ENCODE data around the gene IFNA16. TPM values are rescaled to one million over a fixed set of nuclear protein-coding genes. Genes with fewer than 3 reads are reported as not detected.
"Not testable (repeated sequence)": the region's sequence is repeated elsewhere in the genome, so short reads cannot be mapped to it uniquely, and the experiment has no call there.

The IFNA16 gene
- total RNA-seq (ENCODE audit: low replicate concordance): not detected in 2 replicates
- long read RNA-seq: 0 reads

DNA sequence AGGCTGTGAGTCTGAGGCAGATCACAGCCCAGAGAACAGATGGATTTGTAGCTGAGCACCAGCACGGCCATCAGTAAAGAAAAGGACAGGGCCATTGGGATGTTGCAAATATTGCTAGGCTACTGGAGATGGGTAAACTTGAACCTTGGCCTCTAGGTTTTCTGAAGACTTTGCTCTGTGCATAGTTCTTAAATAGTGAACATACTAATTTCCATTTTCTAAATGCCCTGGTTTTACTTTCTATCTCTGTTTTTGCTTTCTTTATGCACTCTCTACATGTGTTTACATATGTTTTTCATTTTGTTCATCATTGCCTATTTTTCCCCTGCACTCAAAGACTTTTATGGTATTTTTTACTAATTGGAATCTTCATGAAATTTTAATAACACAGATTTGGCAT is at the start of gene IFNA16:
TSS of gene IFNA16 (minus strand) at position 101 of the 400 bp plus-strand sequence. CDS start at position 95, 6 bp downstream.
- not testable (repeated sequence) for H3K9me3 Mint-ChIP-seq; H3K27ac Mint-ChIP-seq; H3K4me3 Mint-ChIP-seq; H3K36me3 Mint-ChIP-seq; H3K4me1 Mint-ChIP-seq (ENCODE audit: unreplicated experiment); DNase-seq (ENCODE audit: extremely low spot score, unreplicated experiment)
- H3K27me3 Mint-ChIP-seq: peaks cover 14% of the 10 kb centered on the region

DNA sequence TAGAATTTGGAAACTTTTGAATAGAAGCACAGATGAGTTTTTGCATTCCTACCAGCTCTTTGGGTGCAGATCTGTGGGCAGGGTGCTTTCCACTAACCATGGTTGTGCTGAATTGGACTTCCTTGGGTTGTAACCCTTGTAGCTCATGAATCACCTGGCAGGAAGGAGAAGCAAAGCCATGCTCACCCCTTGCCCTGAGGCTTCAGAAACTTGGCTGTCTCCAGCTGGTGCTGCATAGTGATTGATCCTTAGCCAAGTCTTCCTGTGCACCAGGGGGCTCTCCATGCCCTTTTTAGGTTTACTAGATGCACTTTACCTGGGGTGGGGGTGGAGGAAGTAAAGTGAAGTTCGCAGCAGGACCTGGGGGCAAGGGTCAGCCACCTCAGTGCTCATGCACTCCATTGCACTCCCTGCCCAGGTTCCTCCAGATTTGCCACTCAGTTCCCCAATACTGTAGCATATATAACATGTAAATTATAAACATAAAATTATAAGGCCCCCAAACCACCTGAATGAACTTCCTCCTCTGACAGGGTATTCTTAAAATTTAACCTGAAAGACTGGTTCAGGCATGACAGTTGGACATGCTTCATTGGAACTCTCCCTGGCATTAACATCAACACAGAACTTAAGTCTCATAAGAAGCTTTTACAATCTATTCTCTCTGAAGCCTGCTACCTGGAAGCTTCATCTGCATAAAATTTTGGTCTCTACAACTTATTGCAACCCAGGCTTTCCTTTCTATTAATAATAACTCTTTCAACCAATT is 48.5 kb upstream of the IFNA16 start:
- TF ChIP-seq, protein P1, sequence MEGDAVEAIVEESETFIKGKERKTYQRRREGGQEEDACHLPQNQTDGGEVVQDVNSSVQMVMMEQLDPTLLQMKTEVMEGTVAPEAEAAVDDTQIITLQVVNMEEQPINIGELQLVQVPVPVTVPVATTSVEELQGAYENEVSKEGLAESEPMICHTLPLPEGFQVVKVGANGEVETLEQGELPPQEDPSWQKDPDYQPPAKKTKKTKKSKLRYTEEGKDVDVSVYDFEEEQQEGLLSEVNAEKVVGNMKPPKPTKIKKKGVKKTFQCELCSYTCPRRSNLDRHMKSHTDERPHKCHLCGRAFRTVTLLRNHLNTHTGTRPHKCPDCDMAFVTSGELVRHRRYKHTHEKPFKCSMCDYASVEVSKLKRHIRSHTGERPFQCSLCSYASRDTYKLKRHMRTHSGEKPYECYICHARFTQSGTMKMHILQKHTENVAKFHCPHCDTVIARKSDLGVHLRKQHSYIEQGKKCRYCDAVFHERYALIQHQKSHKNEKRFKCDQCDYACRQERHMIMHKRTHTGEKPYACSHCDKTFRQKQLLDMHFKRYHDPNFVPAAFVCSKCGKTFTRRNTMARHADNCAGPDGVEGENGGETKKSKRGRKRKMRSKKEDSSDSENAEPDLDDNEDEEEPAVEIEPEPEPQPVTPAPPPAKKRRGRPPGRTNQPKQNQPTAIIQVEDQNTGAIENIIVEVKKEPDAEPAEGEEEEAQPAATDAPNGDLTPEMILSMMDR (conservative IDR thresholded peaks at IDR 0.05): no peak
- Mint-ChIP-seq H3K4me1 (ENCODE audit: unreplicated experiment) (no peaks in the 10 kb centered on the region), H3K4me3 (no peak overlapping the region), H3K9me3 (no peaks in the 10 kb centered on the region), H3K36me3 (no peaks in the 10 kb centered on the region), H3K27ac (no peak overlapping the region), H3K27me3 (peaks cover 43% of the 10 kb centered on the region)
- no peak for DNase-seq (ENCODE audit: extremely low spot score, unreplicated experiment)

DNA sequence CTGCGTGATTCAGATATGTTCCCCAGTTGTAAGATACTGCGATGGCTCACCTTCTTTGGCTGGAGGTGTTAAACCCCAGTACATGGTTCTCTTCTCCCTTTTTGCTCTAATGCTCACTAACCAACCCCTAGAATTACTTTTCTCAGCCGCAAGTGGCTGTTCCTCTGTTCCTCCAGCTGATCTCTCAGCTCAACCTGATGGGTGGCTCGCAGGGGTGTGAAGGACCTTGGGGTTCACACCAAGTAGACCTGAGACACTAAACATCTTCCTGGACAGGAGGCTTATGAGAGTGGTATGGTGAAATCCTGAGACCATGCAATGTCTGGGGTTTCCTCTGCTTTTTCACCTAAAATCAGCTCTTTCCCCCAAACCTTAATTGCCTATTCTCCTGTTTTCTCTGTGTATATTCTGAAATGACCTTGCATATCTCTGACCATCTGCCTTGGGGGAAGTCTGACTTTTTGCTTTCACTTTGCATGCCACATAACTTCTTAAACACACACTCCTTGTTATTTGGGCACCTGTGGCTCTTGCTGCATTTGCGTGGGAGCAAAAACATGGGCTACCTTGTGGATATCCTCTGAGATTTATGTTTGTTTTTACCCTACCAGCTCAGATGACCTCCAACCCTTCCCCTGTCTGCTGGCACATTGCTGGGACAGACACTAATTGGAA is 38.6 kb upstream of the IFNA16 start:
- TF ChIP-seq, protein P1 (conservative IDR thresholded peaks at IDR 0.05): no peak
- Mint-ChIP-seq H3K27ac (no peak overlapping the region), H3K9me3 (no peaks in the 10 kb centered on the region), H3K4me1 (ENCODE audit: unreplicated experiment) (no peaks in the 10 kb centered on the region), H3K27me3 (peaks cover 24% of the 10 kb centered on the region), H3K36me3 (no peaks in the 10 kb centered on the region), H3K4me3 (no peak overlapping the region)
- DNase-seq (ENCODE audit: extremely low spot score, unreplicated experiment): no peak

DNA sequence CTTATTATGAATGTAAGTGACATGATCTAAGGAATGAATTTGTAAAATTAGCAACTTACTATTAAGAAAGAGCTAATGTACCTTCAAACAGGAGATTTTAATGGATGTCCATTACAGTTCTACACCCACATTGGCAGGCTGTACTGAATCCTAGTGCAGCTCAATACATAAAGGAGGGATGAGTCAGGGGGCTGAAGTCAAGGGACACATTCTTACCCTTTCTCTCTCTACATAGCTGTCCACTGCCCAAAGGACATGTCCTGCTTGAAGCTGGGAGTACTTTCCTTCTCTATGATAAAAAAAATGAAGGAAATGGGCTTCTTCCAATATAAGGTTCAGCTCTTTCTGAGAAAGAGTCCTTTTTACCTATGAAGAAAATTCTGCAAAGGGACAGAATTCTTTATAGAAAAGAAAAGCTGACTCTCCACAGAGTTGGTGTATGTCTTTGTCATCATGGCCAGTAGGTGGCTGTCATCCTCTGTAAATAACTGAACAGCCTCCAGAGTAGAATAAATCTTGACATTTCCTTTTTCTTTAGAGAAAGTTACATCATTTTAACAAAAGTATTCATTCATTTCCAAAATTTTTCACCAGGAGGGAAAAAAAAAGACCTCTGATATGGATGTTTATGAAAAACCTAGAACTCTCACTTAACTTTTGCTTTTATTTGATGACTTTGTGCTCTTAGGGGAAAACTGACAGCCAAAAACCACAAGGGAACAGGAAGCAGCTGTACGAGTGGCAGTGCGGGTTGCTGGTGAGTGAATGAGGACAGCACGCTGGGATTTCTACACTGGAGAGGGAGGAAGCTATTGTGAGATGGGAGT is 35.8 kb upstream of the IFNA16 start:
- Mint-ChIP-seq H3K4me3 (no peak overlapping the region), H3K4me1 (ENCODE audit: unreplicated experiment) (no peaks in the 10 kb centered on the region), H3K36me3 (no peaks in the 10 kb centered on the region), H3K27me3 (peaks cover 33% of the 10 kb centered on the region), H3K9me3 (no peaks in the 10 kb centered on the region), H3K27ac (no peak overlapping the region)
- TF ChIP-seq, protein P1 (conservative IDR thresholded peaks at IDR 0.05): peak; percentile 80
- no peak for DNase-seq (ENCODE audit: extremely low spot score, unreplicated experiment)

DNA sequence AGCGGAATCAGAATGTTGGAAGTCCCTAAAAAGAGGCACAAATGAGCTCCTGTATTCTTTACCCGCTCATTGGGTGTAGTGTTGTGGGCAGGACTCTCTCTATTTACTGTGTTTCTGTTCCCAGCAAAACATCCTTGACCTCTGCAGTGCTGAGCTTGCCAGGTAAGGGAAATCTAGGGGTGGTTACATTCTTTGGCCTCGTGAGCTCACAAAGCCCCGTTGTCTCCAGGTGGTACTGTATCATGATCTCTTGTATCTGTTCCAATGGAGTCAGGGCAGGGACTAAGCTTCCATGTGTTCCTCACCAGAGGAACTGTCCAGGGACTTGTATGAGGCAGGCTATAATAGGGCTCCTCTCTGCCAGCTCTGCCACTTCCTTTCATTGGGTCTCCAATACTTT is 34.5 kb upstream of the IFNA16 start:
- Mint-ChIP-seq H3K27me3 (peaks cover 33% of the 10 kb centered on the region), H3K9me3 (no peaks in the 10 kb centered on the region), H3K36me3 (no peaks in the 10 kb centered on the region), H3K27ac (no peak overlapping the region), H3K4me1 (ENCODE audit: unreplicated experiment) (no peaks in the 10 kb centered on the region), H3K4me3 (no peak overlapping the region)
- TF ChIP-seq, protein P1 (conservative IDR thresholded peaks at IDR 0.05): no peak
- DNase-seq (ENCODE audit: extremely low spot score, unreplicated experiment): no peak
